ENCODE results near the gene MEIS2. TPM values are rescaled to one million over a fixed set of nuclear protein-coding genes. Genes with fewer than 3 reads are reported as not detected.

The MEIS2 gene
- total RNA-seq, 1 donor from 2014 or later: 6.0 TPM

DNA sequence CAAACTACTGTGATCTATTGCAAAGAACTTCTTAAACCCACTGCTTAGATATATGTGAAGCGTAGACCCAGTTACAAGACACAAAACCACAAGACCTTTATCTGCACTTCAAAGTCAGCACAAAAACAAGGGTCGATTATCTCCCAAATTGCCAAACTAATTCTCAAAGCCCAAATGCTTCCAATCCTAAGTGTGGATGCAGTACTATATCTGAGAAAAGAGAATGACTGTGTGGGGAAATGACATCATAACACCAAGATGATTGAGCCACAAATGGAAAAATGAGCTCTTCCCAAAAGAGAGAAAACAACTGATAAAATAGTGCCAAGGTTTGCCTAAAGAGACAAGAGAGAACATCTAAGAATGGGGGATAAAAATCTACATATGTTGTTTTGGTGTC is 86.2 kb downstream of the MEIS2 start:
- Mint-ChIP-seq H3K36me3 (ENCODE audit: unreplicated experiment) (no peaks in the 10 kb centered on the region), H3K27ac (ENCODE audit: unreplicated experiment) (no peak overlapping the region), H3K27me3 (ENCODE audit: unreplicated experiment) (no peaks in the 10 kb centered on the region), H3K4me1 (ENCODE audit: low read depth, unreplicated experiment) (peaks cover 9% of the 10 kb centered on the region), H3K4me3 (ENCODE audit: unreplicated experiment) (no peak overlapping the region), H3K9me3 (ENCODE audit: unreplicated experiment) (peaks cover 2% of the 10 kb centered on the region)
- no peak for DNase-seq
- TF ChIP-seq, protein P1, sequence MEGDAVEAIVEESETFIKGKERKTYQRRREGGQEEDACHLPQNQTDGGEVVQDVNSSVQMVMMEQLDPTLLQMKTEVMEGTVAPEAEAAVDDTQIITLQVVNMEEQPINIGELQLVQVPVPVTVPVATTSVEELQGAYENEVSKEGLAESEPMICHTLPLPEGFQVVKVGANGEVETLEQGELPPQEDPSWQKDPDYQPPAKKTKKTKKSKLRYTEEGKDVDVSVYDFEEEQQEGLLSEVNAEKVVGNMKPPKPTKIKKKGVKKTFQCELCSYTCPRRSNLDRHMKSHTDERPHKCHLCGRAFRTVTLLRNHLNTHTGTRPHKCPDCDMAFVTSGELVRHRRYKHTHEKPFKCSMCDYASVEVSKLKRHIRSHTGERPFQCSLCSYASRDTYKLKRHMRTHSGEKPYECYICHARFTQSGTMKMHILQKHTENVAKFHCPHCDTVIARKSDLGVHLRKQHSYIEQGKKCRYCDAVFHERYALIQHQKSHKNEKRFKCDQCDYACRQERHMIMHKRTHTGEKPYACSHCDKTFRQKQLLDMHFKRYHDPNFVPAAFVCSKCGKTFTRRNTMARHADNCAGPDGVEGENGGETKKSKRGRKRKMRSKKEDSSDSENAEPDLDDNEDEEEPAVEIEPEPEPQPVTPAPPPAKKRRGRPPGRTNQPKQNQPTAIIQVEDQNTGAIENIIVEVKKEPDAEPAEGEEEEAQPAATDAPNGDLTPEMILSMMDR (IDR thresholded peaks at IDR 0.05; ENCODE audit: partially characterized antibody, unreplicated experiment): no peak

DNA sequence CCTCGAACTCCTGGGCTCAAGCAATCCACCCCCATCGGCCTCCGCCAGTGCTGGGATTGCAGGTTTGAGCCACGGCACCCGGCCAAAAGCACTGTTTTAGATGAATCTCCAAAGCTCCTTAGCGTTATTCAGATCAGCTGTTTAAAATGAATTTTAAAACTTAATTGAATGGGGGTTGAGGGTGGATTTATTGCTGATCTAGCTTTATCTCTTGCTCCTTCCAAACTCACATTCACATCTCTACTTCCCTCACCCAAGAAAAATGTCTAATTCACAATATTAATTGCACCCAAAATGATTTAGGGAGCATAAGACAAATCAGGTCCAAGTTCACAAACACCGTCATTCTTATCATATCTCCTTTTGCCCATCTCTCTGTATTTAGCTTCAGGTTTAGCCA is 89.8 kb downstream of the MEIS2 start:
- Mint-ChIP-seq H3K4me1 (ENCODE audit: low read depth, unreplicated experiment) (peaks cover 6% of the 10 kb centered on the region), H3K27me3 (ENCODE audit: unreplicated experiment) (no peaks in the 10 kb centered on the region), H3K36me3 (ENCODE audit: unreplicated experiment) (no peaks in the 10 kb centered on the region), H3K27ac (ENCODE audit: unreplicated experiment) (no peak overlapping the region), H3K9me3 (ENCODE audit: unreplicated experiment) (no peaks in the 10 kb centered on the region), H3K4me3 (ENCODE audit: unreplicated experiment) (no peak overlapping the region)
- TF ChIP-seq, protein P1 (IDR thresholded peaks at IDR 0.05; ENCODE audit: partially characterized antibody, unreplicated experiment): no peak
- DNase-seq: no peak

DNA sequence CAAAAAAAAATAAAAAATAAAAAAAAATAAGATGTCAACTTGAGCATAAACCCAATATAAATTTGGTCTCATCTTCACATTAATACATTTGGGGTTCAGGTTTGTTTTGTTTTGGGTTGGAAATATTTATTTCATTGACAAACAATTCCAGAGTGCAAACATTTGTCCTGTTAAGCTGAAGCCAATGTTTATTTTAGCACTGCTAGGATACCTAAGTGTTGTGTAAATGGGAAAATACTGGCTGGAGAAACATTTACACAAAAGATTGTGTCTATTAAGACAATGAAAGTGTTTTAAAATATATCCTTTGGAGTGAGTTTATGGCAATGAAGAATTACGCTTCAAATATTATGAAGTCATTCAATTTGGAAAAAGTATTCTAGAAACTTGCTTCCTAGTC is 91.1 kb downstream of the MEIS2 start:
- Mint-ChIP-seq H3K27ac (ENCODE audit: unreplicated experiment) (no peak overlapping the region), H3K27me3 (ENCODE audit: unreplicated experiment) (no peaks in the 10 kb centered on the region), H3K4me3 (ENCODE audit: unreplicated experiment) (no peak overlapping the region), H3K36me3 (ENCODE audit: unreplicated experiment) (no peaks in the 10 kb centered on the region), H3K9me3 (ENCODE audit: unreplicated experiment) (no peaks in the 10 kb centered on the region), H3K4me1 (ENCODE audit: low read depth, unreplicated experiment) (no peaks in the 10 kb centered on the region)
- TF ChIP-seq, protein P1 (IDR thresholded peaks at IDR 0.05; ENCODE audit: partially characterized antibody, unreplicated experiment): no peak
- DNase-seq: no peak

DNA sequence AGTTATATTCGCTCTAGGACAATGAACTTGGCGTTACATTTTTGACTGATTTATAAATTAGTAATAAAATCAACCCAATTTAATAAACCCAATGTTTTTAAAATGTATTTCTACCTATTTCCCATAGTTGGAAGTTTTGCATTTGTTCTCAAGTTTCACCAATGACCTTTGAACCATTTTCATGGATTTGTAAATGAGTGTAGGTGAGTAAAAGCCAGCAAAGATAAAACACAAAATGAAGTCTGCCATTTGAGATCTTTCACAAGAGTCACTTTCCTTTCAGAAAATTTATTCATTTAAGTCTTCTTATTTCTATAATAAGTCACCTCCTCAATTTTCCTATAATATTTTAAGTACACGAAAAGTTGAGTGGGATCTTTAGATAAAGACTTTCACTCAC is 92.1 kb downstream of the MEIS2 start:
- H3K4me3 Mint-ChIP-seq (ENCODE audit: unreplicated experiment): no peak overlapping the region

DNA sequence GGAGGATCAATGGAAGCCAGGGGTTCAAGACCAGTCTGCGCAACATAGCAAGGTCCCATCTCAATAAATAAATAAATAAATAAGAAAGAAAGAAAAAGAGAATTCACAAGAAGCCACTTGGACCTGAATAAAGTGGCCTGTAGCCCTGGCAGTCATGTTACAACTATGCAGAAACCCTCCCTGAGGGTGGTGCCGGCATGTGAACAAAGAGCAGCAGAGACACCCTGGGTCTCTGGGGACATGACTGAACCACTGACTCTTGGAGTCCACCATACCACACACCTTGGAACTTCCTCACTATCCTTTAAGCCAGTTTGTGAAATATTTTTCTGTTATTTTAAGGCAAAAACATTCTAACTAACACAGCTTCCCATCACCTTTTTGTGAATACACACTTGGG is 93.0 kb downstream of the MEIS2 start:
- no peak for DNase-seq
- Mint-ChIP-seq H3K27ac (ENCODE audit: unreplicated experiment) (no peak overlapping the region), H3K36me3 (ENCODE audit: unreplicated experiment) (no peaks in the 10 kb centered on the region), H3K4me3 (ENCODE audit: unreplicated experiment) (no peak overlapping the region), H3K27me3 (ENCODE audit: unreplicated experiment) (no peaks in the 10 kb centered on the region), H3K9me3 (ENCODE audit: unreplicated experiment) (no peaks in the 10 kb centered on the region), H3K4me1 (ENCODE audit: low read depth, unreplicated experiment) (peaks cover 4% of the 10 kb centered on the region)
- TF ChIP-seq, protein P1 (IDR thresholded peaks at IDR 0.05; ENCODE audit: partially characterized antibody, unreplicated experiment): no peak

More for the DNA sequence above, 92.1 kb downstream of the MEIS2 start:
- DNase-seq: no peak
- H3K36me3 Mint-ChIP-seq (ENCODE audit: unreplicated experiment): no peaks in the 10 kb centered on the region
- TF ChIP-seq, protein P1 (IDR thresholded peaks at IDR 0.05; ENCODE audit: partially characterized antibody, unreplicated experiment): no peak
- H3K9me3 Mint-ChIP-seq (ENCODE audit: unreplicated experiment): no peaks in the 10 kb centered on the region
- no peak overlapping the region for H3K27ac Mint-ChIP-seq (ENCODE audit: unreplicated experiment)
- peaks cover under 1% of the 10 kb centered on the region for H3K4me1 Mint-ChIP-seq (ENCODE audit: low read depth, unreplicated experiment)
- no peaks in the 10 kb centered on the region for H3K27me3 Mint-ChIP-seq (ENCODE audit: unreplicated experiment)
